ENCODE measurements around the gene NAP1L4.
A peak's percentile ranks its signal among the peaks of the same experiment; 100 is the strongest.

NAP1L4 gene

GRCh38 chr11:2992234-2992996 lies at the start of gene NAP1L4:
TSS of gene NAP1L4 (minus strand) at chr11:2992329. CDS start at chr11:2979220, 13,109 bp downstream.
- DNase-seq, result peak; percentile 94

GRCh38 chr11:3040881-3041280 lies 48.8 kb upstream of the NAP1L4 start:
- no peak for DNase-seq

GRCh38 chr11:3037945-3038271 lies 45.8 kb upstream of the NAP1L4 start:
- DNase-seq, result no peak

- DNase-seq, result no peak
Observed at GRCh38 chr11:3037040-3037944, 45.2 kb upstream of the NAP1L4 start.

- no peak for DNase-seq
Observed at GRCh38 chr11:3036419-3036818, 44.3 kb upstream of the NAP1L4 start.

- no peak for DNase-seq
Observed at GRCh38 chr11:3035333-3035732, 43.2 kb upstream of the NAP1L4 start.

- no peak for DNase-seq
Observed at GRCh38 chr11:3030289-3031070, 38.4 kb upstream of the NAP1L4 start.

GRCh38 chr11:3028813-3029212 lies 36.7 kb upstream of the NAP1L4 start:
- DNase-seq, result no peak

- no peak for DNase-seq
Observed at GRCh38 chr11:3026803-3027202, 34.7 kb upstream of the NAP1L4 start.

- no peak for DNase-seq
Observed at GRCh38 chr11:3022982-3023381, 30.9 kb upstream of the NAP1L4 start.

- DNase-seq, result no peak
Observed at GRCh38 chr11:3022300-3022967, 30.3 kb upstream of the NAP1L4 start.

- no peak for DNase-seq
Observed at GRCh38 chr11:3021125-3021524, 29.0 kb upstream of the NAP1L4 start.

- no peak for DNase-seq
Observed at GRCh38 chr11:3020011-3020410, 27.9 kb upstream of the NAP1L4 start.

GRCh38 chr11:3018596-3018995 lies 26.5 kb upstream of the NAP1L4 start:
- no peak for DNase-seq

GRCh38 chr11:3016861-3017260 lies 24.7 kb upstream of the NAP1L4 start:
- DNase-seq, result no peak

- DNase-seq, result no peak
Observed at GRCh38 chr11:3015796-3016195, 23.7 kb upstream of the NAP1L4 start.

GRCh38 chr11:3014943-3015342 lies 22.8 kb upstream of the NAP1L4 start:
- DNase-seq, result no peak

- DNase-seq, result no peak
Observed at GRCh38 chr11:3014057-3014938, 22.2 kb upstream of the NAP1L4 start.

- no peak for DNase-seq
Observed at GRCh38 chr11:3011891-3012885, 20.1 kb upstream of the NAP1L4 start.

GRCh38 chr11:3010521-3011275 lies 18.6 kb upstream of the NAP1L4 start:
- no peak for DNase-seq
